Measurements from ENCODE around the gene BUD13.

DNA sequence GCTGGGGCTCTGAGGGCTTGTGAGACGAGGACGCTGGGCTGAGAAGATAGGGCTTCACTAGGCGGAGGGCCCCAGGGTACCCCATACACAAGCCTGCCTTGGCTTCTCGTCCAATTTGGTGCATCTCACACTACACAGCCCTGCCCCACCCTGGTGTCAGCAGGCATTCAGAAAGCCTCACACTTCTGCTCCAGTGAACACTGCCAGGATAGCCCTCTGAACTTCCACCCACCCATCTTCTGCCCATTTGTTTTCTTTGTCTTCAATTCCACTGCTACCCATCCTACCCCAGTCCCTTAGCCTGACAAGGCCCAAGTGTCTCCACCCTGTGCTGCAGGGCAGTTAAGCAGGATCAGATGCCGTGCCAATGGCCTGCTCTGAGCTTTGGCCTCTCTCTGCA is 1.9 kb upstream of the BUD13 start:
- no peak for TF ChIP-seq POLR2A (IDR thresholded peaks at IDR 0.05)
- TF ChIP-seq, protein P1, sequence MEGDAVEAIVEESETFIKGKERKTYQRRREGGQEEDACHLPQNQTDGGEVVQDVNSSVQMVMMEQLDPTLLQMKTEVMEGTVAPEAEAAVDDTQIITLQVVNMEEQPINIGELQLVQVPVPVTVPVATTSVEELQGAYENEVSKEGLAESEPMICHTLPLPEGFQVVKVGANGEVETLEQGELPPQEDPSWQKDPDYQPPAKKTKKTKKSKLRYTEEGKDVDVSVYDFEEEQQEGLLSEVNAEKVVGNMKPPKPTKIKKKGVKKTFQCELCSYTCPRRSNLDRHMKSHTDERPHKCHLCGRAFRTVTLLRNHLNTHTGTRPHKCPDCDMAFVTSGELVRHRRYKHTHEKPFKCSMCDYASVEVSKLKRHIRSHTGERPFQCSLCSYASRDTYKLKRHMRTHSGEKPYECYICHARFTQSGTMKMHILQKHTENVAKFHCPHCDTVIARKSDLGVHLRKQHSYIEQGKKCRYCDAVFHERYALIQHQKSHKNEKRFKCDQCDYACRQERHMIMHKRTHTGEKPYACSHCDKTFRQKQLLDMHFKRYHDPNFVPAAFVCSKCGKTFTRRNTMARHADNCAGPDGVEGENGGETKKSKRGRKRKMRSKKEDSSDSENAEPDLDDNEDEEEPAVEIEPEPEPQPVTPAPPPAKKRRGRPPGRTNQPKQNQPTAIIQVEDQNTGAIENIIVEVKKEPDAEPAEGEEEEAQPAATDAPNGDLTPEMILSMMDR (IDR thresholded peaks at IDR 0.05), result no peak

Measured in heart left ventricle (tissue), 13 donors.